Aorta (tissue), 5 donors: Measurements from ENCODE around the gene SLC25A15. TPM values are rescaled to one million over a fixed set of nuclear protein-coding genes. Genes with fewer than 3 reads are reported as not detected.
"Not testable (repeated sequence)": the region's sequence is repeated elsewhere in the genome, so short reads cannot be mapped to it uniquely, and the experiment has no call there.

Experiments
- ATAC-seq: fragments of 200-7000 bp; cut with Tn5 transposase; one replicate; pipeline ENCODE4 v1.9.1; 2022; ENCODE audit warnings: moderate library complexity; ENCODE audit not compliant: low FRiP score
- DNase-seq, 2 donors: peaks; one replicate each; pipeline ENCODE4 v3.0.0-alpha.2; 2020
- H3K27ac ChIP-seq, 2 donors: one replicate each; pipeline ENCODE4 v1.5.1; 2013; ENCODE audit warnings: low read length in 2 of 2, mild to moderate bottlenecking in 2 of 2, moderate library complexity in 2 of 2, control low read depth in 1 of 2, inconsistent platforms in 1 of 2, low read depth in 1 of 2
- H3K27me3 ChIP-seq, 2 donors: one replicate each; pipeline ENCODE4 v1.6.1; 2013; ENCODE audit warnings: control low read depth in 1 of 2, low read length in 1 of 2, mild to moderate bottlenecking in 1 of 2, moderate library complexity in 1 of 2; ENCODE audit not compliant: insufficient read depth in 2 of 2, control insufficient read depth in 1 of 2
- H3K36me3 ChIP-seq, 2 donors: one replicate each; pipeline ENCODE4 v1.6.1; 2013; ENCODE audit warnings: control low read depth in 1 of 2, low read length in 1 of 2, mild to moderate bottlenecking in 1 of 2; ENCODE audit not compliant: insufficient read depth in 2 of 2, control insufficient read depth in 1 of 2
- H3K4me1 ChIP-seq, 2 donors: one replicate each; pipeline ENCODE4 v1.6.1; 2013; ENCODE audit warnings: low read length in 2 of 2, control low read depth in 1 of 2, mild to moderate bottlenecking in 1 of 2, moderate library complexity in 1 of 2; ENCODE audit not compliant: insufficient read depth in 2 of 2, control insufficient read depth in 1 of 2
- H3K4me3 ChIP-seq, 2 donors: one replicate each; pipeline ENCODE4 v1.5.1; 2013; ENCODE audit warnings: low read length in 2 of 2, control low read depth in 1 of 2, mild to moderate bottlenecking in 1 of 2
- H3K9me3 ChIP-seq: one replicate; pipeline ENCODE4 v1.6.1; 2013; ENCODE audit warnings: mild to moderate bottlenecking, low read length; ENCODE audit not compliant: control insufficient read depth
- WGBS, 2 donors: extraction: QIAGEN DNeasy Blood & Tissue Kit; methylation state at CpG; one replicate each; pipeline ENCODE4 v1.1.7; 2013; 5-methylcytosine and 5-hydroxymethylcytosine counted together
- intact Hi-C, 2 donors: fragments of 100-400 bp; cut with DNase I; formaldehyde crosslinking; loops; one replicate each; pipeline versions ENCODE4 v1.14.2 to v1.15.0; 2022
- polyA plus RNA-seq, 2 donors: library from polyadenylated mRNA; stranded (reverse); fragments of 200-250 nt; gene quantifications; one replicate each; pipeline ENCODE4 v1.2.3, GENCODE V29; 2013
- total RNA-seq, 2 donors: library from RNA; stranded (reverse); fragmentation: NEBNext Ultra II Directional; extraction: Animal tissue kit (Norgen Biotek cat#: 25700); gene quantifications; one replicate each; pipeline ENCODE4 v1.2.1, GENCODE V29; 2021
- donor health status: healthy with polysubstance abuse.
- donor health status: Bipolar disorder and iron deficiency.
- donor health status: DM: no; HTN: no; CAD: no.
- donor health status: DM: no; HTN: no; CAD: no.
- donor health status: DM: yes; HTN: yes; CAD: no.

Gene SLC25A15
- total and polyA plus RNA-seq, 4 donors: 1.1 to 3.7 (median 2.3) TPM

GRCh38 chr13:40788540-40789274, 704 bp upstream of the SLC25A15 start:
- WGBS, 2 donors: 62 to 65% methylated on average over 18 of the region's 18 CpGs
- intact Hi-C loops, H3K9me3 ChIP-seq, ATAC-seq, H3K36me3 ChIP-seq, DNase-seq, H3K4me1 ChIP-seq, H3K27me3 ChIP-seq: not testable (repeated sequence)
- Histone ChIP-seq H3K4me3 (peak overlapping the region; percentile 39 to 67), H3K27ac (peak overlapping the region in 1 of 2 donors; percentile 62)

GRCh38 chr13:40790154-40790616, 774 bp downstream of the SLC25A15 start:
- WGBS, 2 donors: 17 to 19% methylated on average over 9 of the region's 9 CpGs
- intact Hi-C loops: no loop called here
- no peaks in the 10 kb centered on the region for H3K36me3 ChIP-seq
- DNase-seq: no peak
- no peaks in the 10 kb centered on the region for H3K27me3 ChIP-seq
- H3K4me3 ChIP-seq: peak overlapping the region; percentile 39 to 67
- H3K27ac ChIP-seq: peak overlapping the region in 1 of 2 donors; percentile 78
- H3K9me3 ChIP-seq: no peaks in the 10 kb centered on the region
- no peak for ATAC-seq
- no peaks in the 10 kb centered on the region for H3K4me1 ChIP-seq

GRCh38 chr13:40792284-40793051, 3.1 kb downstream of the SLC25A15 start:
- Histone ChIP-seq H3K9me3 (no peaks in the 10 kb centered on the region), H3K36me3 (peaks cover 0 to 1% of the 10 kb centered on the region in 2 donors), H3K4me1 (no peaks in the 10 kb centered on the region), H3K27ac (no peak overlapping the region), H3K27me3 (no peaks in the 10 kb centered on the region), H3K4me3 (no peak overlapping the region)
- 90 to 93% methylated on average over 10 of the region's 10 CpGs for WGBS, 2 donors
- DNase-seq: no peak
- ATAC-seq: no peak
- intact Hi-C loops: no loop called here

GRCh38 chr13:40793339-40793738, 3.9 kb downstream of the SLC25A15 start:
- Histone ChIP-seq H3K9me3 (no peaks in the 10 kb centered on the region), H3K36me3 (peaks cover 0 to 1% of the 10 kb centered on the region in 2 donors), H3K4me3 (no peak overlapping the region), H3K27me3 (no peaks in the 10 kb centered on the region), H3K27ac (no peak overlapping the region), H3K4me1 (no peaks in the 10 kb centered on the region)
- DNase-seq (no peak), ATAC-seq (no peak)
- 94 to 96% methylated on average over 3 of the region's 3 CpGs for WGBS, 2 donors
- intact Hi-C loops: no loop called here

GRCh38 chr13:40794414-40795368, 5.3 kb downstream of the SLC25A15 start:
- Histone ChIP-seq H3K27me3 (no peaks in the 10 kb centered on the region), H3K4me1 (no peaks in the 10 kb centered on the region), H3K9me3 (no peaks in the 10 kb centered on the region), H3K27ac (no peak overlapping the region), H3K4me3 (no peak overlapping the region), H3K36me3 (peaks cover 0 to 4% of the 10 kb centered on the region in 2 donors)
- 90 to 96% methylated on average over 13 of the region's 13 CpGs for WGBS, 2 donors
- intact Hi-C loops: no loop called here
- no peak for DNase-seq
- ATAC-seq: no peak

- H3K4me1 ChIP-seq: no peaks in the 10 kb centered on the region
- no peak for ATAC-seq
- no peaks in the 10 kb centered on the region for H3K27me3 ChIP-seq
- no peak overlapping the region for H3K4me3 ChIP-seq
- peaks cover 0 to 4% of the 10 kb centered on the region in 2 donors for H3K36me3 ChIP-seq
- intact Hi-C loops: no loop called here
- no peaks in the 10 kb centered on the region for H3K9me3 ChIP-seq
- H3K27ac ChIP-seq: no peak overlapping the region
- DNase-seq: no peak
- WGBS, 2 donors: 89 to 90% methylated on average over 6 of the region's 6 CpGs
Measured at GRCh38 chr13:40796649-40797048, 7.2 kb downstream of the SLC25A15 start.

GRCh38 chr13:40798380-40798779, 9.0 kb downstream of the SLC25A15 start:
- H3K36me3 ChIP-seq: peaks cover 0 to 4% of the 10 kb centered on the region in 2 donors
- H3K27ac ChIP-seq: no peak overlapping the region

GRCh38 chr13:40799508-40799907, 10.1 kb downstream of the SLC25A15 start:
- Histone ChIP-seq H3K27ac (no peak overlapping the region), H3K9me3 (no peaks in the 10 kb centered on the region), H3K36me3 (peaks cover 0 to 4% of the 10 kb centered on the region in 2 donors), H3K4me3 (no peak overlapping the region), H3K27me3 (no peaks in the 10 kb centered on the region), H3K4me1 (no peaks in the 10 kb centered on the region)
- 95 to 97% methylated on average over 4 of the region's 4 CpGs for WGBS, 2 donors
- intact Hi-C loops: no loop called here
- ATAC-seq (no peak), DNase-seq (no peak)

More at GRCh38 chr13:40798380-40798779, 9.0 kb downstream of the SLC25A15 start:
- intact Hi-C loops: no loop called here
- no peak for DNase-seq
- no peak overlapping the region for H3K4me3 ChIP-seq
- H3K27me3 ChIP-seq: no peaks in the 10 kb centered on the region
- ATAC-seq: no peak
- H3K4me1 ChIP-seq: no peaks in the 10 kb centered on the region
- H3K9me3 ChIP-seq: no peaks in the 10 kb centered on the region
- WGBS, 2 donors: 91 to 92% methylated on average over 9 of the region's 9 CpGs
